Head of caudate nucleus (tissue), 42 donors: Measurements from ENCODE around the gene GMIP.
A peak's percentile ranks its signal among the peaks of the same experiment; 100 is the strongest.

Experiments used
- DNase-seq, 42 donors: peaks; one replicate each; pipeline versions ENCODE4 v3.0.0 to v3.0.0-alpha.2; 2020 to 2021; ENCODE audit warnings: mixed read lengths in 7 of 42
- intact Hi-C: fragments of 100-400 bp; cut with DNase I; formaldehyde crosslinking; loops from one replicate; pipeline ENCODE4 v1.15.0; 2022

Gene GMIP

DNA sequence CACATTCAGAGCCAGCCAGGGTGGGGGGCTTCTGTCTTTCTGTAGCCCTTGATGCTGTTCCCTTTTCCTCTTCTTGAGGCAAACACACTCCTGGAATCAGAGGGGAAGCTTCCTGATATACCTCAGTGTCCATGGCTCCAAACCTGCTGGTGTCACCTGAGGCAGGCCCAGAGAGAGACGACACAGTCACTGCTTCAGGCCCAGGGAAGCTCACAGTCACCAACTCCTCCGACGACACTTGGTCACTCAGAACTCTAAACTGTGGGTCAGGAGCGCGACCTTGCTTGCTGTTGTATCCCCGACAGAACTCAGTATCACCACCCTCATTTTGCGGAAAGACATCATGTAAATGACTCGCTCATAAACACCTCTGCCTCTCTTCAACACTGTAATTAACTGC is 18.9 kb upstream of the GMIP start:
- intact Hi-C loops: no loop called here
- peak in 1 of 42 donors; percentile 10 for DNase-seq

DNA sequence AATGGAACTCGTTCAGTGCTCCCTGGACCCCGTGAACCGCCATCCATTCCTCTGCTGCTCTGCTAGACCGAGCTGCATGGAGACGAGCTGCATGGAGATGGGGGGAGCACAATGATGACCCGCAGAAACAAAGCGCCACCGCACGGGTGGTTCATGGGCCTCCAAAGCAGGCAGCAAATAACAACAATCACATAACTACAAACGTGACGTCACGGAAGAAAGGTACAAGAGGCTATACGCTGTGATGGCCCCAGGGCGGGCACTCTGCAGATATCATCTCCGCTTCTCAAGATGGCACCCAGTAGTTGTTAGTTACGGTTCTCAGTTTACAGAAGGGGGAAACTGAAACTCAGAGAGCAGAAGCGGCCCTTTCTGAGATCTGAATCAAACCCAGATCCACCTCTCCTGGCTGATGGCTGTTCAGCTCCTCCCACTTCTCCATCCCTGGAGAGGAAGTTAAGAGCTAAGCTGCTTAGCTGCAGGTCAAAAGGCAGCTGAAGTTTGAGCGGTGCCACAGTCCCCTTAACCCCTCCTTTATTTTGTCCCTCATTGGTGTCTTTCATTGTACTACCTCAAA is 18.3 kb upstream of the GMIP start:
- DNase-seq: peak in 6 of 42 donors; percentile 18 to 52 (median 34)
- intact Hi-C loops: no loop called here

DNA sequence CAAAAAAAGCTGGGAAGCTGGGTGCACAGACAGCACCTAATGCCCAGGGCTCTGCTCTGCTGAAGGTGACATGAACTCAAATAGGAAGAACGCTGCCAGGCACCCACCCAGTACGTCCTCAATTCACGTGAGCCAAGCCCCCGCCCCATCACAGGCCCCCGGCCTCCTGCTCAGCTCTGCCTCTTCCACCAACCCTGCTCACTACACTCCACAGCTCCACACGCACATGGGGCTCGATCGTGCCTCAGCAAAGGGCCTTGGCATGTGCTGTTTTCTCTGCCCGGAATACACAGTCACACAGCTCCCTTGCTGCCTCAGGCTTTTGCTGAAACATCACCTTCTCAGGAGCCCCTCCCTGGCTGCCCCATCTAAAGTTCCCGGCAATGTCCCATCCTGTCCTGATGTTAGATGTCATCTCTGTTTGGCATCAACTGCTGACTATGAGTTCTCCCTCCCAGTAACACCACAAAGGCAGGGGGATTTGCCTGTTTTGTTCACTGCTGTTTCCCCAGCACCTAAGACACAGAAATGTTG is 17.8 kb upstream of the GMIP start:
- DNase-seq: peak in 1 of 42 donors; percentile 24
- intact Hi-C loops: no loop called here

DNA sequence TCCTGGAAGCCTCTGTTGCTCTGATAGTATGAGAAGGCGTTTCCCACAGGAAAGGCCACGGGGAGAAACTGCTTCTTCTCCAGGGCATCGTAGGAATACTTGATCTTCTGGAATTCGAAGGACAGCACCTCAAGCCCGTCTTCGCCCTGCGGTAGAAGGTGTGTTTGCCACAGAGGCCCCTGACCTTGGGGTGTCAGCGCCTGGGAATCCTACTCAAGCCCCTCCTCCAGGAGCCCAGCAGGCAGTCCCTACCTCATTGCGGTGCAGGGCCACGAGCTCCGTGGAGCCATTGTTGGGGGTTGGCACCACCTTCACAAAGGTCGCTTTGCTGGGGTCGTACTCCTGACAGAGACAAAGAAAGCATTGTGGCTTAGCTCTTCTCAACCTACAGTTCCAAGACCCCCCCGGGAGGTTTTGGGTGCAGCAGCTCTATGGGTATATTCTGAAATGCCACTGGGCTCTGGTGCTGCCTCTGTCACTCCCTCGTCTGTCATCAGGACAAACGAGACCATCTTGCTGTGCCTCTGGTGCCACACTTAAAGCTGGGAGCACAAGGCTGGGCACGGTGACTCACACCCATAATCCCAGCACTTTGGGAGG is 16.3 kb upstream of the GMIP start:
- DNase-seq: peak in 1 of 42 donors; percentile 18
- intact Hi-C loops: no loop called here

DNA sequence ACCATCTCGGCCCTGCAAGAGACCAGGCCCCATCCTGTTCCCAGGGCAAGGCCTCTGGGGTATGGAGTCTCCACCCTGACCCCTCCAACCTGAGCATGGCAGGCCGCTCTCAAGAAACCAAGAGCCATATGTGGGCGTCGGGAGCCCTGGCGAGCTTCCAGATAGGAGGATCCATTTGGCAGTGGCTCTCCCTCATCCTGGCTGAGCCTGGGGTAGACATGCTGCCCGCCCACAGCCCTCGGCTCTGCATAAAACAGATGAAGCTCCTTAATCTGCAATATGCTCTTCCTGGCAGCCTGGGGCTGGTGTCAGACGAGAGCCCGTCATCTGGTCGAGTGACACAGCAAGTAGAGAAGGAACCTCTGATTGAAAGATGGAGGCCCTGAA is 13.9 kb upstream of the GMIP start:
- DNase-seq: peak in 36 of 42 donors; percentile 17 to 87 (median 56)
- intact Hi-C loops: no loop called here

DNA sequence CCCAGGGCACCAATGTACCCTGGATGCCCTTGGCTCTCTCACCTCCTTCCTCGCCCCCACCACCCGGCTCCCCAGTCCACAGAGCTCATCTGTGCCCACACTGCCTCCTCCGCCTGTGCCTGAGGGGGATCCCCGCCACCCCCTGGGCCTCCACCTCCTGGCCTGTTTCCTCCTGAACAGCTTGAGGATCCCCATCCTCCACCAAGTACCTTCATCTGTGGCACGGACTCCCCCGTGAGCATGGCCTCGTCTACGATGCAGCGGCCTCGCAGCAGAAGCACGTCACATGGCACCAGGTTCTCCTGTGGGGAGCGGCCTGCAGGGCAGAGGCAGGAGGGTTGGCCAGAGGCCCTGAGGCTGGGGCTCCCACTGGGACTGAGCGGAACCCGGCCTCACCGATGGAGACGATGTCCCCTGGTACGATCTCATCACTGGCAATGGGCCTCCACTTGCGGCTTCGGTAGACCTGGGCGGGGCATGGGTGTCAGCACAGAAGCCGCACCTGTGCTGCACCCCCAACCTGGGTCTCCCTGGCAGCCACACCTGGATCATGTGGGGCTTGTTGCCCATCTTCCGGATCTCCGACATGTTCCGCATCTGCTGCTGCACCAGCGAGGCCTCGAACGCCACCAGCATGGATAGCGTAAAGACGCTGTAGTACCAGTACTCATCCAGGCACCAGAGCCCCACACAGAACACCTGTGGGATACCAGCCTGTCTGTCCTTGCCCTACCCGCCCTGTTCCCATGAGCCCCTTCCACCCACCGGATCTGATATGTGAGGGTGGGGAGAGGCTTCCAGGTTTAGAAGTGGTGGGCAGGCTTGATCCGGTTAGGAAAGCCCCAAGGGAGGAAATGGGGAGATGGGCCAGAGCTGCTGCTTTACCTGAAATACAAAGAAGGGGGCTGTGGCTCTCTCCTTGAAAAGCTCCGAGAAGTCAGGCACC is 13.3 kb upstream of the GMIP start:
- no peak for DNase-seq
- intact Hi-C loops: no loop called here

DNA sequence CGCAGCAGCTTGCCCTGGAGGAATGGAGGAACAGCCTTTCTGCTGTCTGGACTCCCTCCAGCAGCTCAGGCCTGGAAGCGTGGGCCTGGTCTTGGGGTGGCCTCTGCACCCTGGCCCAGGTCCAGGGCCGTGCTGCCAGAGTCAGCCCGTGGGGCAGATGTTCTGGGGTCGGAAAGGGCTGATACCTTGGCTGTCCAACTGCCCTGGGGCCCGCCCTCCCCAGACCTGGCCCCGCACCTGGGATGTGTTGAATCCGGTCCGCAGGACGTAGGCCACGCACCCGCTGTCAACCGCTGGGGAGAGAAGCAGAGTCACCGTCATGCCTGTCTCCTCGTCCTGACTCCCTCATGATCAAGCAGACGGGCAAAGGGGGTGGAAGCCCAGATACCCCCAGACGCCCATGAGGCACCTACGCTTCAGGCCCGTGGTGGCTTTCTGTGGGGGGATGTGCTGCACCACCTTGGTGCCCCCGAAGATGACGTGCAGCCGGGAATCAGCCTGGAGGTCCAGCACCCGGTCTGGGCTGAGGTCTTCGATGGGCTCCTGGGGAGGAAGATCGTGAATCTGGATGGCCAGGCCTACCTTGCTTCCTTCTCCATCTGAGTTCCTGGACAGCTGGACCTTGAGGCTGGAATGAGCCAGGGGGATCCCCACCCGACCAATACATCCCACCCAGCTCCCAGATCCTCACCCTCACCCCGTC is 12.3 kb upstream of the GMIP start:
- intact Hi-C loops: no loop called here
- DNase-seq: no peak

DNA sequence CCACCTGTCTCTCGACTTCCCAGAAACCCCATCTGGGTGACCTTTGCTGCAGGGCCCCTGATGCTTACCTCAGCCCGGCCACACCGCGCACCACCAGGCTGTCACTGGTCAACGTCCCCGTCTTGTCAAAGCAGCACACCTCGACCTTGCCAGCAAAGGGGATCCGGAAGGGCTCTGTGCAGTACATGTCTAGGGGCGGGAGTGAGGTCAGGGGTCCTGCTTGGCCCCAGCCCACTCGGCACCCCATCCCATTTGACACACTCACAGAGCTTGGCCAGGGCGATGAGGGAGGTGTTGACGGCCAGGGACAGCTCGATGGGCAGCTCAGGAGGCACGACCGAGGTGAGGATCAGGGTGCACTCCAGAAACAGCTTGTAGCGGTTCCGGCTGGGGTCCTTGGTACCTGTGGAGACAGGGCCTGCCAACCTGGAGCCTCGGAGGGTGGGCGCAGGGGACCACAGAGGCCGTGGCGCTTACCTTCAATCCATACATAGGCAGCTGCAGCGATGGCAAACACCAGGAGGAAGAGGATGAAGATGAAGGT is 11.7 kb upstream of the GMIP start:
- intact Hi-C loops: no loop called here
- DNase-seq: no peak

DNA sequence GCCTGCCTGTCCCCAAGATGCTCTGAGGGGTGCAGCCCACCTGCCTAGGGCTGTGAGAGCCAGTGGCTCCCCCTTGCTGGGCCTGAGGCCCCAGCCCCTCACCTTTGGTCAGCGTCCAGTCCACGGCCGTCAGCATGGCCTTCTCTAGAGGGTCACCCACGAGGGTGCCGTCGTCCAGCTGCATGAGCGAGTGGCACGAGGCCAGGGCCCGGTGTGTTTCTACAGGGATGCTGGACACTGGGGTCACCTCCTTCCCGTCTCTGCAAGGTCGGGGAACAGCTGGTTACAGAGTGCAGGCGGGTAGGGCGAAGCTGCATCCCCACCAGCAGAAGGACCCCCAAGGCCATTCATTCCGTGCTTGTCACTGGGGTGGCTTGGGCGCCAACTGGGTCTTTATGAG is 11.0 kb upstream of the GMIP start:
- no peak for DNase-seq
- intact Hi-C loops: no loop called here

DNA sequence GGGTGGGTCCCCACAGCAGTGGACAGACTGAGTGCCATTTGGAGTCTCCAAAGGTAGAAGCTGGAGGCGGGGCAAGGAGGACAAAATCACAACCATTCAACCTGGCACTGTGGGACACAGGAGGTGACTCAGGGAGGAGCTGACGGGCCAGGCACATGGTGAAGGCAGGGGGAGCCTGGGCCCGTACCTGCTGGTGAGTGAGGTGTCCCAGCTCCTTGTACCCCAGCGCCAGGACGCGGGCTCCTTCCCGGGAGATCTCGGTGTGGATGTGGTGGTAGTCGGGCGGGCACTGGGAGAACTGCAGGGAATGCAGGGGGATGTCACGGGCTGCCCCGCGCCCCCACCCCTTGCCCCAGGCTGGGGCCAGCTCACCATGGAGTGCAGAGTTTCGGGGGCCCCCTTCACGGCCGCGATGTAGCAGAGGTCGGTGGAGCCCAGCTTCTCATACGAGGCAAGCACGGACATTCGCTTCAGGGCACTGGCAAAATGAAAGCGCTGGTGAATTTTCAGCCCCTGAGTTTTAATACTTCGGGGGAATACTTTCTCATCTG is 10.2 kb upstream of the GMIP start:
- DNase-seq: no peak
- intact Hi-C loops: no loop called here

DNA sequence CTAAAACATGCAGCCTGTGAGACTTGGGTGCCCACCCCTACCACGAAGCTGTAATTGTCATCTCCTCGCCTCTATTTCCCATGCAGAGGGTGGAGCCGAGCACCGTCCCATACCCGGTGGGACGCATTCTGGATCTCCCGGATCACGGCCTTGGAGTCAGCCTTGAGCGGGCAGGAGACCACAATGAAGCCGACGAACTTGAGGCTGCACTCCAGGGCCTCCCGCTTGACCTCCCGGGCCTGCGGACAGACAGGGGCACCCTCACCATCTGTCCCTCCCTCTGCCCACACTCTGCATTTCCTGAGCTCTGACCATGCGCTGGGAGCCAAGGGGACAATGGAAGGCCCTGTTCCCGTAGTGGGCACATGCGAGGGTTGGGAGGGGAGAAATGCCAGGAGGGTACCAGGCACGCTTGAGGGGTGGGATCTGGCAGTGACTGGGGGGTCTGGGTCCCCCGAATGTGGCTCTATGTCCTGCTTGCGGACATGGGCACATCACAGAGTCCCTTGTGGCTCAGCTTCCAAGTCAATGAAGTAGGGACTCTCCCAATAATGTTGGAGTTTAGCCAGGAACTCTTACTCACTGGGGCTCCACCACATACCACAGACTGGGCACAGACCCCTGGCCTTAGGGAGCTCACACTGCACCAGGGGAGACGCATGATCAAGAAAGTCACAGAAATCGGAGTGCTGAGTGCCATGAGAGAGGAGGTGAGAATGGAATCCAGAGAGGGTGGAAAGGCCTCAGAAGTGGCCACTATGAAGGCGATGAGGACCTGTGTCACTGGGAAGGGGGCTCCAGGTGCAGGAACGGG is 9.2 kb upstream of the GMIP start:
- intact Hi-C loops: no loop called here

DNA sequence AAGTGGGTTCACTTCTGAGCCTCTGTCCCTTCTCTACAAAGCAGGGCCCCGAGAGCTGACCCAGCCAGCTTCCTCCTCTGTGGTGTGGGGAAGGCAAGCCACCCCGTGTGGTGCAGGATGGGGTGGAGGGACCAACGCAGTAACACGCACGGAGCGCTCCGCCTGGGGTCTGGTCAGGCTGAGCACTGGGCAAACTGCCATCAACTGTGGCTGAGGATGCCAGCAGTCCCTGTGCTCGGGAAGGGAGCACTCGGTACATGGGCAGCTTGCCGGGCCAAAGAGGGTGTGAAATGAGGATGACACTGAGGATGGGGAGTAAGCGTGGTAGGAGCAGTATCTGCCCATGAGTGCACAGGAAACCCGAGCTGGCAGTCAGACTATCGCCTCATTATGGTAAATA is 7.6 kb upstream of the GMIP start:
- intact Hi-C loops: no loop called here
- peak; percentile 23 to 80 (median 58) for DNase-seq

More for the DNA sequence above, 9.2 kb upstream of the GMIP start:
- DNase-seq: no peak

DNA sequence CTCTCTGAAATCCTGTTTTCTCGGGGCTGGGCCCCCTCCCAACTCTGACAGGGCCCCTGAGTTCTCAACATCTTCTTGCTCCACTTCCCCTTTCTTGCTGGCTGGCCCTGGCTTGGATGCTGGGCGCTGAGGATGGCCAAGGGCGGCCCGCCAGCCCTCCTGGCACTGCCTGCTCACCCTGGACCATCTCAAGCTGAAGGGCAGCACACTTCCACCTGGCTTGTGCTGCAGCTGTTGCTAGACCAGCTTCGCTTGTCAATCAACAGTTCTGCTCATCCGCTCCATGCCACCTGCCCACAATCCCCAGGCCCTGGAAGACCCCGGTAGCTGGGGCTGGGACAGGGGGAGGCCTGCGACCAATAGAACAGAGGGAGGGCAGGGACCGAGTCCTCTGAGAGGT is 6.9 kb upstream of the GMIP start:
- intact Hi-C loops: no loop called here
- peak in 3 of 42 donors; percentile 33 to 47 (median 40) for DNase-seq

DNA sequence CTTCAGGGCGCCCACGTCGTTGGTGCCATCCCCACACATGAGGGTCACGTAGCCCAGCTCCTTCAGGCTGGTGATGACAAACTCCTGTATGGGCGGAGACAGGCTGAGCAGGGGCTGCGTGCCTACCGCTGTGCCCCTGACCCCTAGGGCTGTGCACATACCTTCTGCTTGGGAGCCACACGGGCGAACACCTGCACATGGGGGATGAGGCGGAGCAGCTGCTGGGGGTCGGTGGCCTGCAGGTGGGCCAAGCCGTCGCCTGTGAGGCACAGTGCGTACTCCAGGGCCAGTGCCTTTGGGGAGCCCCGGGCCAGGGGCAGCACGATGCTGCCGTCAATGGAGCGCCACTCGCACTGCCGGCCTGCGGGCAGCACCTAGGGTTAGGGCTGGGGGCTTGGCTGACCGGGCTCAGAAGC is 6.1 kb upstream of the GMIP start:
- intact Hi-C loops: no loop called here
- DNase-seq: no peak

DNA sequence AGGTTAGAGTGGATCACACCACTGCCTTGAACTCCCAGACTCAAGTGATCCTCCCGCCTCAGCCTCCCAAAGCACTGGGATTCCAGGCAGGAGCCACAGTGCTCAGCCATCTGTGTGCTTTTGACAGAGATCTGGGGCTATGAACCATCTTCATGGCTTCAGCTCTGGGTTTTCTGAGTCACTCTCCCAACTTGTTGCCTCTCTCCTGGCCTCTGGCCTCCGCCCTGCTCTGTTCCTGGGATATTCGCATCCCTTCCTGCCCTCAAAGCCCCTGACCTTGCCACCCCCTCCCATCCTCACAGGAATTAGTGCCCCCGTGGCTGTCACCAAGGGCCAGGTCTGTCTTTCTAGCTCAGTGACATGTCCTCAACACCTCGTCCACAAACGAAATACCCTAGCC is 5.7 kb upstream of the GMIP start:
- DNase-seq: no peak
- intact Hi-C loops: no loop called here

DNA sequence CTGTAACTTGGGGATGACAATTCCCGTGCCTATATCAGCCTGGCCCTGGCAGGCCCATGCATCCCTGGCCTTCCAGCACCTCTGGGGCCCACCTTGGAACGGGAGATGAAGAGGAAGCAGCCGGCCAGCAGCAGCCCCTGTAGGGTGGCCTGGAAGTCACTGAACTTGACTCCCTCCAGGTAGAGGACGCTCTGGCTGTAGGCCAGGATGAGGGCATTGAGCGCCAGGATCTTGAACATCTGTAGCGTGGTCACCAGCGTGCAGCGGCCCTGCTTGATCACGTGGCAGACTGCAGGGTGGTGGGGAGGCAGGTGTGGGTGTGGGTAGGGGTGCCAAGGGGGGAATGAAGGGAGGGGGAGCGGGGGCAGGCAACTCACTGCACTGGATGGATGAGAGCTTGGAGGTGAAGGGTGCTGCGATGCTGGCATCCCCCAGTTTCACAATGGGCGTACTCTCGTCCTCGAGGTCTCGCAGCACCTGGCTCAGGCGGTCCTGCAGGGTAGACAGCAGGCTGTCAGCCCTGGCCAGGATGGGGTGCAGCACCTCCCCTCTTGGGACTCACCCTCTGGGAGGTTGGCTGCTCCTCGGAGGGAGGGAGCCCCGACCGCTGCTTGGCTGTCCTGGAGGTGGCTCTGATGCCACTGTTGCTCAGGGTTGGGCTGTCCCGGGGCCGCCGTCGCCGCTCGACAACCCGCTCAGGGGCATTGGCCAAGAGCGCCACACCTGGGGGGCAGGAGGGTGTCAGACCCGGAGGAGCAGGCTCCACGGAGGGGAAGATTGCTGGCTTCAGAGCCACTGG is 3.8 kb upstream of the GMIP start:
- DNase-seq: no peak
- intact Hi-C loops: no loop called here

DNA sequence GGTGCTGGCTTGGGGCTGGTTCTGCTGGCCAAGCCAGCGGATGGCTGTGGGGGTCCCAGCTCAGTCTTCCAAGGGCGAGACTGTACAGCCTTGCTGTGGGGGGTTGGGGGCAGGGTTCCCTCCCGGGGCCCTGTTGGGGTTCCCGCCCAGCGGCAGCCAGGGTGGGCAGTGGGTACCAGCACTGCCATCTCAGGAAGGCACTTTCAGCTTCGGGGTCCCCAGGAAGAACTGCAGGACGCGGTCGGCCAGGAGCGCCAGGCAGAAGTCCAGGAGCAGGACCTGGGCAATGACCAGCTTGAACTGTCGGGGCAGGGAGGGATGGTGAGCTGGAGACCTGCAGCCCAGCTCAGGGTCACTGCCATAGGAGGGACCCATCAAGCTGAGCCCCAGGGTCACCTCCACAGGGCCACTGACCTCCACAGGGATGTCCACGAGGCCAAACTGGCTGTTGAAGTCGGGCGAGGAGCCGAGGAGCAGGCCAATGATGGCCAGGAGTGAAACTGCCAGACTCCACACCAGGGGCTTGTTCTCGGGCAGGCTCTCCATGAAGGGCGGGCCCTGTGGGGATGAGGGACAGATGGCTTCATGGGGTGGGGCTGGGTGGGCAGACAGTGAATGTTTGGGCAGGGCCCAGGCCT is 1.9 kb upstream of the GMIP start:
- intact Hi-C loops: no loop called here
- no peak for DNase-seq
